HG03439 (cell line): ENCODE measurements around the gene GIMAP5.

Source experiments
- ATAC-seq: cut with Tn5 transposase; IDR thresholded peaks from one replicate; pipeline ENCODE4 v1.9.1; 2021; ENCODE audit warnings: mild to moderate bottlenecking, moderate library complexity; ENCODE audit not compliant: unreplicated experiment

Gene GIMAP5

DNA sequence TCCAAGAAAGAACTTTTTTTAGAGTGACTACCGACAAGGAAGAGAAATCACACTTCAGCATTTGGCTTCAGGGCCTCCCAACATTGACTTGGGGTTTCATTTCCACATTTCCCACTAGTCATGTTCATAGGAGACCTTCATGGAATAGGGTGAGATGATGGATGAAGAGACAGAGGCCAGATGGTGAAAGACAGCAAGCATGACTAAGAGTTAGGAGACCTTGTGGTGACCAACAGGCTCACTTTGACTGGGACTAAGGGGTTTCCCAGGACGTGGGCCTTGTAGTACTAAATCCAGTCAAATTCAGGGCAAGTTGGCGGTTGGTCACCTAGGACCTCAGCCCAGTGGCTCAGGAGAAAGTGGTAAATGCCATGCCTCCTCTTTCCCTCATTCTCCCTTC is 3.0 kb upstream of the GIMAP5 start:
- ATAC-seq = no peak

- no peak for ATAC-seq
Observed at GRCh38 chr7:150735596-150736358, 1.4 kb upstream of the GIMAP5 start.

GRCh38 chr7:150736864-150737263 is 354 bp upstream of the GIMAP5 start:
- ATAC-seq = no peak

GRCh38 chr7:150738092-150738491 is 874 bp downstream of the GIMAP5 start:
- no peak for ATAC-seq

GRCh38 chr7:150738591-150739001 is 1.4 kb downstream of the GIMAP5 start:
- no peak for ATAC-seq

DNA sequence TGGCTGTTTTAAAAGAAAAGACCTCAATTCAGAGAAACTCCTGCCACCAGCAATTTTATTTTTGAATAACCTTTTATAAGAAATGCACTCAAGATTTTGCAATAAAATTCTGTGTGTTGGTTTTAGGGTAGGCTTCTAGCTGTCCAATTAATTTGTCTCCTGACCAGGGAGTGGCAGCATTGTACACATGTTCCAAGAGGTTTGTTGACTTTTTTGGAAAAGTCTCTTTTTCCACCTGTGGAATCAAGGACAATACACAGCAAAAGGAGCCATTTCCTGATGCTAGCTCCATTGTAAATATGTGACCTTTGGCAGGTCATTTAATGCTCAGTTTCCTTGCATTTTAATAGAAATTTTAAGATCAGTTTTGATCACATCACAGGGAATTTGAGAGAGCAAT is 1.8 kb downstream of the GIMAP5 start:
- no peak for ATAC-seq

DNA sequence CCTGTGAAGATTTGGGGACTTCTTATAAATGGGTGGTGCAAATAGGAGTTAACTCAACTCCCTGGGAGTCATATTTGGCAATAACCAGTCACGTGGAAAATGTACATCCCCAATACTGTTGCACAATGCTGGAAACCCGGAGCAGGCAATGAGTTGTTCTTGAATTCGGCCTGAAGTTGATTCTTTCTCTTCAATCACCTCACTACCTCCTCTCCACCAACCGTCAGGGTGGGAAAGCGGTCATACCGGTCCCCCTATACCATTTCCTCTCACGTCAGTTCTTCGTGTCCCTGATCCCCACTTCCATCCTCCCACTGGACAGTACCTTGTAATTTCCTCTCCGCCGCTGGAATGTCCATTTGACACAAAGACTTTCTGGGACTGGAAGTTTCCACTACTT is 2.8 kb downstream of the GIMAP5 start:
- no peak for ATAC-seq

DNA sequence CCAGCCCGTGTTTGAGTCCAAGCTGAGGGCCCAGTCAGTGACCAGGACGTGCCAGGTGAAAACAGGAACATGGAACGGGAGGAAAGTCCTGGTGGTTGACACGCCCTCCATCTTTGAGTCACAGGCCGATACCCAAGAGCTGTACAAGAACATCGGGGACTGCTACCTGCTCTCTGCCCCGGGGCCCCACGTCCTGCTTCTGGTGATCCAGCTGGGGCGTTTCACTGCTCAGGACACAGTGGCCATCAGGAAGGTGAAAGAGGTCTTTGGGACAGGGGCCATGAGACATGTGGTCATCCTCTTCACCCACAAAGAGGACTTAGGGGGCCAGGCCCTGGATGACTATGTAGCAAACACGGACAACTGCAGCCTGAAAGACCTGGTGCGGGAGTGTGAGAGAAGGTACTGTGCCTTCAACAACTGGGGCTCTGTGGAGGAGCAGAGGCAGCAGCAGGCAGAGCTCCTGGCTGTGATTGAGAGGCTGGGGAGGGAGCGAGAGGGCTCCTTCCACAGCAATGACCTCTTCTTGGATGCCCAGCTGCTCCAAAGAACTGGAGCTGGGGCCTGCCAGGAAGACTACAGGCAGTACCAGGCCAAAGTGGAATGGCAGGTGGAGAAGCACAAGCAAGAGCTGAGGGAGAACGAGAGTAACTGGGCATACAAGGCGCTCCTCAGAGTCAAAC is 5.2 kb downstream of the GIMAP5 start:
- ATAC-seq = no peak

DNA sequence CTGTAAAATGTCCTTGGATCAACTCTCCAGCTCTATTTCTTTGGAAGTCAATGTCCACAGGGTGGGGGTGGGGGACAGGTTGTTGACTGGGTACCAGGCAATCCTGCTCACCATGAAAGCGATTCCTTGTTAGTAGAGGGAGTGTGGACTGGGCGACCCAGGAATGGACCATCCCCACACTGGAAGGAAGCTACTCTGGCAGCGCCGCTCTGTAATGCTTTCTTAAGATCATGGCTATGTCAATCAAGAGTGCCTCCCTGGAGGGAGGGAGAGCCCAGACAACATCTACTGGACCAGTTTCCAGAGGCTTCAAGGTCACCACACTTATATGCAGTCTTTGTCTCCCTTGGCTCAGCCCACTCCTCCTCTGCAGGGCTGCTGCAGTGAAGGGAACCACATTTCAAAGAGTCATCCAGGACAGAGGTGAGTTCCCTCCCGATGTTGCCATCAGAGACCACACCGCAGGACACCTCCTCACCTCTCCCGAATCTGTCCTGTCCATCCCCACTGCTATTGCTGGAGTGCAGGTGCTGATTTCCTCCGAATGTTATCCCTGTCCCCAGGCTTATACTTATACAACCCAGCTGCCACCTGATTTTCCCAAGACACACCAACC is 6.9 kb downstream of the GIMAP5 start:
- no peak for ATAC-seq

DNA sequence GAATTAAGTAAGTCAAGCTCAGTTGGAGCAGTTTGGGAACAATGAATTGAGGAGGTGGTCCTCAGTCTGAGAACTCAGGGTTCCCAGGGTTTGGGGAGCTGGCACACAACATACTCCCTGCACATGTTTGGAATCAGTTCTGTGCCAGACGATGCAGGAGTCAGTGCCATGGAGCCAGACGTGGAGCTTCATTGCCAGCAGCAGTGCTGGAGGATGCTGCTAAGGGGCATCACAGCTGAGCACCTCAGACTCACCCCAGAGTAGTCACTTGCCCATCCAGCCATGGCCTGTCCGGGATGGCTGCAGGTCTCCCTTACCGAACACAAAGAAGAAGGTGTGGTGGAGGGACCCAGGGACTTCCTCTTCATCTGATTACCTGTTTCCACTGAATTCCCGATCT is 7.9 kb downstream of the GIMAP5 start:
- no peak for ATAC-seq

DNA sequence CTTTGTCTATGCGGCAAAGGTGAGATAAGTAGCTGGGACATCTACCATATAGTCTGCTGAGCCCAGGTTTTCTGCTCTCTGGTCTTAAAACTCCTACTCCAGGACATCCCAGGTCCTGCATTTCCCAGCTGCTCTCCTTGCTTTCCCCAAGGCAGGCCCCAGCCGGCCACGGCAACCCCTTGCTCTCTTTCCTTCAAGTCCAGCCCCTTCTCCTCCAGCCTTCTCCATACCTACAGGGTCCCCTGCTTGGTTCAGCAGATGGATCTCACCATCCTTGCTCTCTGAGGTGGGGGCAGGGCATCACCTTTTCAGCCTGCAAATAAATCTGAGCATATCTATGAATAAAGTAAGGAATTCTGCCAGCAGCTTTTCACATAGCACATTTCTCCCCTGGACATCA is 8.7 kb downstream of the GIMAP5 start:
- no peak for ATAC-seq

DNA sequence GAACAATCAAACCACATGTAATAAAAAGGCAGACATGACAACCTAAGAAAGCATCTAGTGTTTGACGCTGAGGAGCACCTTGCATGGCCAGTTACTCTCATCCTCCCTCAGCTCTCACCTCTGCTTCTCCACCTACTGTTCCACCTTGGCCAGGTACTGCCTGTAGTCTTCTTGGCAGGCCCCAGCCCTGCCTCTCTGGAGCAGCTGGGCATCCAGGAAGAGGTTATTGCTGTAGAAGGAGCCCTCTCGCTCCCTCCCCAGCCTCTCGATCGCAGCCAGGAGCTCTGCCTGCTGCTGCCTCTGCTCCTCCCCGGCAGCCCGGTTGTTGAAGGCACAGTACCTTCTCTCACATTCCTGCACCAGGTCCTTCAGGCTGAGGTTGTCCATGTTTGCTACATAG is 9.7 kb downstream of the GIMAP5 start:
- ATAC-seq = no peak

GRCh38 chr7:150748376-150748775 is 11.2 kb downstream of the GIMAP5 start:
- ATAC-seq = no peak

GRCh38 chr7:150751702-150752101 is 14.5 kb downstream of the GIMAP5 start:
- ATAC-seq = no peak

- no peak for ATAC-seq
Observed at GRCh38 chr7:150753239-150753638, 16.0 kb downstream of the GIMAP5 start.

DNA sequence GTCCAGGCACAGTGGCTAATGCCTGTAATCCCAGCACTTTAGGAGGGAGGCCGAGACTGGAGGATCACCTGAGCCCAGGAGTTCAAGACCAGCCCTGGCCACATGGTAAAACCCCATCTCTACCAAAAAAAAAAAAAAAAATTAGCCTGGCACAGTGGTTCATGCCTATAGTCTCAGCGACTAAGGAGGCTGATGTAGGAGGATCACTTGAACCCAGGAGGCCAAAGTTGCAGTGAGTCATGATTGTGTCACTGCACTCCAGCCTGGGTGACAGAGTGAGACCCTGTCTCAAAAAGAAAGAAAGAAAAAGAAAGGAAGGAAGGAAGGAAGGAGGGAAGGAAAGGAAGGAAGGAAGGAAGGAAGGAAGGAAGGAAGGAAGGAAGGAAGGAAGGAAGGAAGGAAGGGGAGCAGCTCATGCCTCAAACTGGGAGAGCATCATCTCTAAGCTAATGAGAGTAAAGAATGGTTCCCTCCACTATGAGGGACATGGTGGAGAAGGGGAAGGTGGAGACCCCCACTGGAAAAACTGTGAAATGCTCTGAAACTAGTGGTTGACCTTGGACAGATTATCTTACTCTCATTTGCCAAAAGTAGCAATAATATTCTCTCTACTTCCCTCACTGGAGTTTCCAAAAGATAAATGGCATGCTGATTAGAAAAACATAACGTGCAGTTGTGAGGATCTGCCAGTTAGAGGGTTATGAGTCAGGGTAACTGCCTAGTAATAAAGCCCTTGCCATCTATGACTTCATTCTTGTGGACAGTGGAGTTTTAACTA is 16.8 kb downstream of the GIMAP5 start:
- no peak for ATAC-seq

DNA sequence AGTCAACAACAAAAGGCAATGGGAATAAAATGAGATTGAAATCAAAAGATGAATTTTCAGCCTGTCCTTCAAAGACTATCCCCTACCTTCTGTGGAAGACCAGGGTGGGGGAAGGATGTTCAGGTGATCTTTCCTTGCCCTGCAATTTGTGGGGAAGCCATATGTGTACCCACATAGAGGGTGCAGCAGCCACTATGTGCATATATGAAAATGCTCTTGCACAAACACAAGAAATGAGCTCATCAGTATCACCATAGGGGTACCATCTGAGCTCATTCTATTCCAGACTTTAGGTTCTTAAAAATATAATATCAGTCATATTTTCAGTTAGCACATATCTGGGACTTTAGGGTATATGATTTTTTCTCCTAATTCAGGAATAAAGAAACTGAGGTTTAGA is 17.7 kb downstream of the GIMAP5 start:
- ATAC-seq = no peak

GRCh38 chr7:150755473-150756099 is 18.4 kb downstream of the GIMAP5 start:
- ATAC-seq = no peak

- ATAC-seq = no peak
Observed at GRCh38 chr7:150756166-150756565, 18.9 kb downstream of the GIMAP5 start.

DNA sequence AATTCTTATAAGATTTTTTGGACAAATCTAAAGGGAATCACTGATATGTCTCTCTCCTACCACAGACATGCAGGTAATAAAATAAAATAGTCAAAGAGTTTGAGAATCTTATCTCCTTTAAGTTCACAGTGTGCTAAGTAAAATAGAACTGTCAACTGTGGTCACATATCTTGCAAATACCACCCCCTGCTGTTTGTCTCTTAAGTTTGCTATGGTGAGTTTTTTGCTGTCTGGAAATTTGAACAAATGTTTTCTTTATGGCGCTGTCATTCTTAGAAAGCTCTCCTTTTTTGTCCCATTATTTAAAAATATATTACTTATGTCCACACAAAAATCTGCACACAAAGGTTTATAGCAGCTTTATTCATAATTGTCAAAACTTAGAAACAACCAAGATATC is 19.6 kb downstream of the GIMAP5 start:
- no peak for ATAC-seq

GRCh38 chr7:150759479-150759878 is 22.3 kb downstream of the GIMAP5 start:
- no peak for ATAC-seq
